HUDEP-2 (cell line): ENCODE measurements around the gene ARHGAP24.

Source experiments
- DNase-seq, 76 experiments: peaks; one replicate each; lab custom pipeline; 2025; ENCODE audit not compliant: unreplicated experiment in 76 of 76; lab: John Stamatoyannopoulos, UW

ARHGAP24 gene

DNA sequence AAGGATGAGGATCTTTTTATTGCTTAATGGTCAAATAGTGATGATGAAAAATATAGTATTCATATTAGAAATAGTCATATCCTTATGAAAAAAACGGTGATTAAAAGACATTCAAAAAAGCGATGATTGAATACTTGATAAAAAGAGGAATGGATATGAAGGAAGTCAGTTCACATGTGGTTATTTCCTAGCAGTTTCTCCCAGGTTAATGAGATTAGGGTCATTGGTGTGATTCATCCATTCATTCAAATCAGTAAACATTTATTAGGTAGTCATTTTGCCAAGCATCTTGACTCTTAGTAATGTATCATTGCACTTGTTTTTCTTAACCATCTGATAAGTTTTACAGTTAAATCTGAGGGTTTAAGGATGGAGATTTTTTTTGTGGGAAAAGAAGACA lies 294.1 kb downstream of the ARHGAP24 start:
- DNase-seq = no peak

DNA sequence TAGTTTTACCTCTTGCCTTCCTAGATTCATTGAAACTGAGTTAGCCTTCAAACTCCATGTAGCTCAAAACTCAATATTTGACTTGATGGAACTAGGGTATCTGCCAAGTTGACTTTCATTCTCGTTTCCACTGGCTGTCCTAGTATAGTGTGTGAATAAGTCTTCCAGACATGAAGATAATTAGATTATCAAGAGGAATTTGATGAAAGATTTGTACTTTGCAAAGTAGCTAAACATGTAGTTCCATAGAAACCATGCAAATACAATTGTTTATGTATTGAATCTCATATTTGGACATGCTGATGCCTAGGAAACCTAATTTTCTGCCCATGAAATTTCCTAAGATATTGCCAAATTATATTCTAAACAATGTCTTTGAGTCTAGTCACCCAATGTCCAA lies 297.5 kb downstream of the ARHGAP24 start:
- DNase-seq = no peak

DNA sequence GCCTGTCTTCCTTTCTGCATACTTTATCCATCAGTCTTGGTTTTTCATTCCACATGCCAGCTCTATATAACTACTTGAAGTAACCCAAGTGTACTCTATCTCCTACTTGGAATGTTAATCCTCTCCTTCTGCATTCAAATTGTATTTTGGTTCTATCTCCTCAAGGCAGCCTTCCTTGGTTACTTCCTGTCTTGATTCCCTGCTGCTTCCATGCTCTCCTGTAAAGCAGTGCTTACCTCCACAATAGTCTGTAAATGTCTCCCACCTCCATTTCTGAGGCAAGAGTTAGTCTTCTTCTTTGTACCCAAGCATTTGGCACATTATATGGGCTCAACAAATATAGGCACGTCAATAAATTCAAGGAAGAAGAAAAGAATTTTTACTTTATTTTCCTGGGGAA lies 298.4 kb downstream of the ARHGAP24 start:
- no peak for DNase-seq

DNA sequence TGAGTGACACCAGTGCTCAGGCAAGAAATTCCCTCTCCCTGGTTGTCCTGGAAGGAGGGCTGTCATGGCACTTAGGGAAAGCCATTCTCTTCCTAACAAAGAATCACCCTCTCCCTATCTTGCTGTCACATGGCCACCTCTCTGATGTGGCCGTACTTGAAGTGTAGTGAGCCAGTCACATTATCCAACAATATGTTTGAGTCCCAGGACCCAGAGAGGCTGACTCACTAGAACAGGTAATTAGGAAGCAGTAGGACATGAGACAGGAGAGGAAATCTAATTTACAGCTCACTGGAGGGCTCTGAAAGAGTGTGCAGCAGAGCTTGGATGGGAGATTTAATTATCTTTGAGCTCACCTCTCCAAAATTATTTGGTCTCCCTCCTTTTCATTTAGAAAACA lies 299.1 kb downstream of the ARHGAP24 start:
- no peak for DNase-seq

DNA sequence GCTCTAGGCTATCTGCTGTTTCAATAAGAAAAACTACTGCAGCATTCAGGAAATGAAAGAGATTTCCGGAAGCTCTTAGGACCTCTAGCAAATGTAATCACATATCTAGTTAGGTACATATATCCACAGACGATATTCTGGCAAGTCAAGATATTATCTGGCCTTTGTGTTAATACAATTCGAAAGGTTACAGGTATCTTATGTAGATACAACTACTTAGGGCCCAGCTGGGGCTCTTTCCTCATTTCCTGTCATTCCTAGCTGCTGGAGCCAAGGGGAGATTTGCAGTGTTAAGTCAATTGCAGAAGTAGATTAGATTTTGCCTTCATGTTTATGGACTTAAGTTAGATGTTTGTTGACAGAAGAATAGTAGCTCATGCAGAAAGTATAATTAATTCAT lies 299.5 kb downstream of the ARHGAP24 start:
- no peak for DNase-seq

DNA sequence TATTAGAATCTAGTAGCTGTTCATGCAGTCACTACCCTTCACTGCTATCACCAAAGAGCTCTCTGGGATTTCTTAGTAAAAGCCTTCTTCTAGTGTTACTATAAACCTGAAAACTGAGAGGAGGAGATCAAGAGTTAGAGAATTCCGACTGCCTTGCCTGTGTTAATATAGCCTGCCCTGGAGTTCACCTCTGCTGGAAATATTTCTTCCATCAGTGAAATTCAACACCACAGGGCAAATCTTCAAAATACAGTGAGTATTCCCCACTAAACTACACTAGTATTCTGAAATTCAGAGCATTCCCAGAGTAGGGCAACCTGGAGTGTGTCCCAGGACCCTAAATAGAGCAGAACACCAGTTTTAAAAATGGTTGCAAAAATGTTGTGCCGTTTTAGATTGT lies 301.1 kb downstream of the ARHGAP24 start:
- DNase-seq = no peak

DNA sequence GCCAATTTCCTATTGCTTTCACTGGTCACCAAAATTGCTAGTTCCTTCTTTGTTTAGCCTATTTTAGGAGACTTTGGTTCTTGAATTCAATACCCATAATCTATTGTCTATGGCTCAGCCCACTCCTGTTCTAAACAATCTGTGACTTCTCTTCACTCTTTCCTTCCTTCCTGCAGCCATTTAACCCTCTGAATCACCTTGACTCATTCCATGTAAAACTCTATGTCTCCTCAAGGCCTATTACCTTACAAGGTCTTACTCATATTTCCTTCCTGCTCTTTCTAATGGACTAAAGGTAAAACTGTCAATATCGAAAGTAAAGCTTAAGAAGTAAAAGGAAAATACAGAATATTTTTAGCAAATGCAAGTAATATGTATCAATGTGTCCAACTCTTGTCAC lies 301.6 kb downstream of the ARHGAP24 start:
- no peak for DNase-seq

DNA sequence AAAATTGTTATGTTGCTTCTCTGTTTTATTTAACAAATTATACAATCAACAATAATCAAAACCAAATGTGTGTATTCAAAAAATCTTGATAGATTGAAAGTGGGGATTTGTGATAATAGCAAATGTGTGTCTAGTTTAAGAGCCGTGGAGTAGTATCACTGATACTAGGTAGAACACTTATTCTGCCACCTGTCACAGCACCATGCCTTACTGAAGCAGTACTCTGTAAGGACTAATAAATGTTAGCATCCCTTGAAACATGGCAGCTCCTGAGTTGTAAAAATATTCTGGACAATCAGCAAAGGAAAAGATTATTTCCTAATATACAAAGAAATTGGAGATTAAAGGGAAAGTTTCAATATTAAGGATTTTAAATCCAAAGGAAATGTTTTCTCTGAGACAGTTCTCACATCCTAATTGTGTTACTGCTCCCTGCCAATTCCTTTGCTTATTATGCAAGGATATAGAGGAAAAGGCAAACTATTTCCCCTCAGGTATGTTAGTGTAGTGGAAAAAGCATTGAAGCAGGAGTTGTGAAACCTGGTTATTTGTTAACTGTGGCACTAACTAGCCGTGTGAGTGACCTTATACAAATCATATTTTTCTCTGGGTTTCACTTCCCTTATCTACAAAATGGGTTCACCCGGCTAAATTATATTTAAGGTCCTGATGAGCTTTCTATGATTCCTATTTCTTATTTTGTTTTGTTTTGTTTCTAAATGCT lies 303.1 kb downstream of the ARHGAP24 start:
- no peak for DNase-seq

DNA sequence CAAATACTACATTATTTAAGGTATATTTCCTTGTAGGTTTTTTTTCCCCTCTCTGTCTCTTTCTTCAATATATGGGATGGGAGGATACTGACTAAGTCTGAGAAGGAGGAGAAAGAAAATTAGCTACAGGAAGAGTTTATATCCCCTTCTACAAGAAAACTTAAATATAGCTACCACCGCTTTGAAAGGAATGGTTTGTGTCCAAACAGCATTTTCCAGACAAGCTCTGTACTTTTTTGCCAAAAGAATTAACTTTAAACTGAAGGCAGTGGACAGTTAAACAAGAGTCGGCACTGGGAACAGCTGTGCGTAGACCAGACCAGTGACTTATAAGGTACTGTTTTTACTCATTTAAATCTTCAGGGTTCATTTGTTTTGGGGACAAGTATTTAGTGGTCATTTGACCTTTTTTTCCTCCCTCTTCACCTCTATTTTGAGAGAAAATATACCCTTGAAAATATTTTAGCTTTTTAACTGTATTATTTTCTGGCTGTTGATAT lies 303.7 kb downstream of the ARHGAP24 start:
- DNase-seq = no peak

DNA sequence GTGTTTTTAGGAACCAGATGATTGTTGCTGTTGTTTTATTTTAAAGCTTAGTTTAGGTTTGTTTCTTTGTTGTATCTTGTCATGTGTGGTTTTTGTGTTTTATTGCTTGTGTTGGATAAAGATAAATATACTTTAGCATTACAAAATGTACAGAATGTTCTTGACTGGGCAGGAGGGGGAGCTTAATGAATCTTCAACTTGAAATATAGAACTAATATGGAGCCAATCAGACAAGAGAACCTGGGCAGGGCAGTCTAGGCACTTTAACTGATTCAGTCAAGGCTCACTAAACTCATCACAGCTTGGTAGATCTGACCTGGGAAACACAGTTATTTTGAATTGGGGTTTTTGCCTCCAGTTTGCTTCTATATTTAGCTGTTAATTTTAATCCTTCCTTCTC lies 304.2 kb downstream of the ARHGAP24 start:
- no peak for DNase-seq

DNA sequence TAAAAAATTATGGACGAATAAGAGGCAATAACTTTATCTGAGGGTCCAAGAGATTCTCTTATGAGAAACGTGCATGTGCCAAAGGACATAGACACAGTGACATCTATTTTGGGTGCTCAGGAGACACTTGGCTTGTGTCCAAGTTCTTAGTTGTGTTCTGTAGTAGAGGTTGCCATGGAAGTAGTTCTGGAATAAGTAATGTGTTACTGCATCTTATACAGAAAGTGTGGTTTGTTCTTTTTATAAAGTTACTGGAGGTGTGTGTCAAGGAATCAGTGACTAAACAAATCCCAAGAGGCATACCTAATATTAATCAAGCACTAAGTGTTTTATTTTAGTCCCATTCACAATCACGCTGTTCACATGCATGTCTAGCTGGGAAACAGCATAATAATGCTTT lies 305.7 kb downstream of the ARHGAP24 start:
- no peak for DNase-seq

DNA sequence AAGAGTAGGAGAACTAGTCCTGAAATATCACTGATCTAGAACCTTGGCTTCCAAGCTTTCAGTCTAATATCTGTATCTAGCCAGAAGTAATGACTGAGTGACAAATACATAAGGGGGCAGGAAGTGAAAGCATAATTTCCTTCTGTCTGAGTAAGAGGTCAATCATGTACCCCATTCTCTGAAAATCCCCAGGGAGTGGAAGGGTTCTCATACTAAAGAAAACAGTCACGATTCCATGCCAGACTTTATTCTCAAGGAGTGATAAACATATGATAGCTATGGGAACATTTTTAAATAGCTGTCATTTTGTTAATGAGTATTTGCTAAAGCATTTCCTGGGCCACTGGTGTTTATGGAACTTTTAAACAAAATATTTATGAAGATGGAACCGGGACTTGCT lies 308.5 kb downstream of the ARHGAP24 start:
- DNase-seq = no peak

DNA sequence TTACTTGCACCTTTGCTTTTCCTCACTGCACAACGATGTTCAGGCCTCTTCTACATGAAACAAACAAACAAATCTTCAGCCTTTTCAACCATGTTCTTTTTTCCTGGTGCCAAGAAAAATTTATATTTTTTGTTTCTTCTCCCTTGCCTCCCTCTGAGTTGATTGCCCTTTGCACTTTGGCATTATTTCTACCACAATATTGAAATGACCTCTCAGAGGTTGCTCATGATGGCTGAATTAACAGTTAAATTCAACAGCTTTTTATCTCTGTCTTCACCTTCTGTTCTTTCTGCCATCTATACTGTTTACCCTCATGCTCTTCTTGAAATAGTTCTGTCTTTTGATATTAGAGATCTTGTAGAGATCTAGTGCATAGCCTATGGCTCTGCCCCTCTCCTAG lies 308.9 kb downstream of the ARHGAP24 start:
- DNase-seq = no peak

DNA sequence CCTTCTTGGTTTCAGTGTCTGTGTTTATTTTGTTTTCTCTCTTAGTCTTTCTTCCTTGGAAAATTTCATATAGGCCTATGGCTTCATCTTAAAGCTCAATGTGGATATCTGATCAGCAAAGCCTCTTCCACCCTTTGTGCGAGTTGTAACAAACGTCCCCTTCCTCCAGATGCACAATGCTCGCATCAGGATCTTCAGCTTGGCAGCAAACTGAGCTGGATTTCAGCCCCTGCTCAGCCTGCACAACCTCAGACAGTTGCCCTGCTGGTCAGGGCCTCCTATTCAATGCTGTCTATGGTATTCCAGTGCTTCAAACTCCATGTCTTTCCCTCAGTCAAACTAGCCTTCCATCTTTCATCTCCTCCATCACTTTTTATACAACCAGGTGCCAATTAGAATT lies 309.4 kb downstream of the ARHGAP24 start:
- DNase-seq = no peak

DNA sequence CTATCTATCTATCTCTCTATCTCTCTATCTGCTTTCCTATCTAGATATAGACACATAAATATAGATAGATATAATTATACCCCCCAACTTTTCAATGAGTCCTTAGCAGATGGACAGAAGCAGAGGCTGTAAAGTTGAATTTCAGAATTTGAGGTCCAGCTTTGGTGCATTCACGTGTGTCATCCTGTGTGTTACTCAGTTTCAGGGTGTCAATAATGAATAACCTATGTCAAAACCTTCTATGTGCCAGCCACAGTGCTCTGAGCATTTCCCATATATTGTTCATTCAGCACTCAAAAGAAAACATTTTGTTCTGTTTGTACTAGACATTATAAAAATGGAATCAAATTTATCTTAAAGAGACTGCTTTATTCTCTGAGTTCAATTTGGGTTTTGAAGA lies 310.0 kb downstream of the ARHGAP24 start:
- no peak for DNase-seq

DNA sequence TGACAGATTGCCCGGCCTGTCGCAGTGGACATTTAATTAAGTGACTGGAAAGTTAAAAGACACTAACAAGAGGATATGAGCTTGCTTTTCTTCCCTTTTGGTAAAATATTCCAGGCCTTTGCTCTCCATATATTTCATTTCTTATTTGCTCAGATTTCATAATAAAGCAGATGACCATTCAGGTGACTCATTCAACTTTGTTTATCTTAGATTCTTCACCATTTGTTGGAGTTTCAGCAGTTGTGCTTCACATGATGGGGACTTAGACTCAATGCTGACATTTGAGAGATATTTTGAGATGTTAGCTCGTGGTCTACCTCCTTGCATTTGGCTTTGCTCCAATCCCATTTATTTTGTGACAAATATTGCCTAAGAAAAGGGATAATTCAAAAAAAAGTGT lies 312.2 kb downstream of the ARHGAP24 start:
- DNase-seq = no peak

DNA sequence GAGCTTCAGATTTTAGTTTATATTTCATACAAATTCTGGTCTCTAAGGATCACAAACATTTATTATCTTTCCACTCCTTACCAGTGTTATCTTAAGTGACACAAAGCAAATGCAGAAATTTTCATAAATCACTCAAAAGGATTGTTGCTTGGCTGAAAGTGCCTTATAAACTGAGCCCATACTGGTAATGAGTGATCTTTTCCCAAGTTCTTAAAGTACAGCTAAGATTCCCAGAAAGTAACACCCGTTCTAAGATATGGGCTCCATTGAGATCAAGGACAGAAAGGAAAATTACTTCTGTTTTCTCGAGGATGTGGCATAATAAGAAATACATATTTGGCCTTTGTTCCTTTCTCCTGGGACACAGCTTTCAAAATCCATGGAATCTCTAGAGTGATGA lies 313.7 kb downstream of the ARHGAP24 start:
- no peak for DNase-seq

DNA sequence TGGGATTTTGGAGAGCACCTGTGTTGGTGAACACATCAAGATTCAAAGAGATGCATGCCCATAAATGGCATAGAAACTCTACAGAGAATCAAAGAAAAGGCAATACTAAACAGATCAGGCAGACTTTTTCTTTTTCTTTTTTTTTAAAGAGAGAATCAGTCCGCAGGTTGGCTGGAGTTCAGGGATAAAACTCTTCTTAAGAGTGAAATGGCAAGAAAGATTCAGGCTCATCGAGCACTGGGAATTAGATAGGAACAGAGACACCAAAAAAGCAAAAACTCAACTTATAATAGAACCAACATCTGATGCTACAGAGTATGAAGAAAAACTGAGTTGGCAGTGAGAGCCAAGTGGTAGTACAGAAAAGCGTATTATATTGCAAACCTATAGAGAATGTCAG lies 314.3 kb downstream of the ARHGAP24 start:
- DNase-seq = no peak

DNA sequence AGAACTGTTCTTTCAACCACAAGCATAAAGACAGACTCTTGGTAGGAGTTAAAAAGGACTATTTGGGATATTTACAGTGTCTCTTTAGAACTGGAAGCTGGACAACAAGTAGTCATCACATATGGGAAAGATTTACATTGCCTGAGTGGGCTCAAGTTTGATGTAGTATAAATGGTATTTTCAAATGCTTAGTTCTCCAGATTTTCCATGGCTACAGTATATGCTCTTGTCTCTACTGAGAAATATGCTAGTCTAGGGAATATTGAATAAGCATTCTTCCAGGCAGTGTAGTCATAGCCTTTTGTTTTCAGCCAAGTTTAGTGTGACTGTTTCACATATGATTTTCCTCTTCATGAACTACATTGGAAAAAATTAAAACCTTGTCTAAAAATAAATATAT lies 315.6 kb downstream of the ARHGAP24 start:
- no peak for DNase-seq

DNA sequence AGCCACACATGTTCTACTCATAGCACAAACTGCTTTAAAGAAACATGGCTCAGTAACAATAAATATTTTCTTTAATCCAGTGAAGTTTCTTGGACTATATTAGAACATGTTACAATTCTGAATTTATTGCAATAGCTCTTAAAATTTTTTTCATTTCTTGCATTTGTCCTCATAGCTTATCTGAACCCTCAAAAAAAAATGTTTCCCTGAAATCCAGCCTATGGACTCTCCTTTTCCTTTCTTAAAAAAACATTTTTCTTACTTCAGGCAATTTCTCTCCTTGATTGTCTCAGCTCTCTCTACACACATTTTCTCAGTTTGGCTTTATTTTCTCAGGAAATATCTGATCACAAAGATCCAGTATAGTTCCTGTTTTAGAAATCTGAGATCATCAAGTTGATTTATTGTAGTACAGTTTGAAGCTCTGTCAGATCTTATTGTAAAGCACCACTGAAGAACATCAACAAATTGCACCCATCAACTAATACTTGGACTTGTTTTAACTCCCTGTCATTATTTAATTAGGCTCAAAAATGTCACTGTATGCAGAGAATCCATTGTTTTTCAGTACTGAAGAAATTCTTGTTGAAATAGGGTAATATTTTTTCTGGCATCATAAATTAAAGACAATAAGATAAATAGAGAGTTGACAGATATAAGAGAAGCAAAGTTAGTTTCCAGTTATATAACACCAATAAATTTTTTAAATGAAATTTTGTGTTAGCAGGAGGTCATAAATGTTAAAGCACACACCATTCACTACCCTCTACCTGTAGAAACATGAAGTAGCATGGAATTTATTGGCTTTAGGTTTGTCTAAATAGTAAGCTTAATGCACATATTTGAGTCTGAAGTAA lies 317.7 kb downstream of the ARHGAP24 start:
- DNase-seq = no peak

DNA sequence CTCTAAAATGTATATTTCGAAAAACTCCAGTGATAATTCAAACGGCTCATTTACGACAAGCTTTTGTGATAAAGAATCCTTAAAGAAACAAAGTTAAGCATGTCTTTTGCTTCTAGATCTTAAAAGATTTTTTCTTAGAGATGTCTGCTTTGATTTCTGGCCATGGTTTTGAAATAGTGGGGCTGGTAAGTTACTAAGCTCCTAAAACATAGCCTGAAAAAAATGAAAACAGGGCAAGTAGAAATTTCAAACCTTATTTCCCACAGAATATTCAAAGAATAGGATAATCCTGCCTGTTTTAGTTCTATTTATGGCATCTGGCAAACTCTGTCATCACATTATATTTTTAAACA lies 318.3 kb downstream of the ARHGAP24 start:
- DNase-seq = no peak
